Ovary (tissue), 9 donors: Measurements from ENCODE around the gene EEF2K. TPM values are rescaled to one million over a fixed set of nuclear protein-coding genes. Genes with fewer than 3 reads are reported as not detected.
A peak's percentile ranks its signal among the peaks of the same experiment; 100 is the strongest.

Source experiments
- DNase-seq, 5 donors: peaks; one replicate each; pipeline ENCODE4 v3.0.0-alpha.2; 2019 to 2020
- H3K27ac ChIP-seq, 2 donors: fragments of 200-600 bp; one replicate each; pipeline versions ENCODE4 v1.5.1 to v1.8.0; 2019 to 2022
- H3K27me3 ChIP-seq: fragments of 200-600 bp; one replicate; pipeline ENCODE4 v1.8.0; 2022
- H3K36me3 ChIP-seq: fragments of 200-600 bp; sonication (generic); one replicate; pipeline ENCODE4 v1.5.1; 2019
- H3K4me1 ChIP-seq: one replicate; pipeline ENCODE4 v1.8.1; 2013; ENCODE audit warnings: mild to moderate bottlenecking, moderate library complexity; ENCODE audit not compliant: insufficient read depth
- H3K4me3 ChIP-seq: fragments of 200-600 bp; sonication (generic); one replicate; pipeline ENCODE4 v1.5.1; 2017
- H3K9me3 ChIP-seq, 2 donors: fragments of 200-600 bp in 1 of 2; sonication (generic) in 1 of 2; one replicate each; pipeline versions ENCODE4 v1.5.1 to v1.8.1; 2013 to 2019; ENCODE audit warnings: mild to moderate bottlenecking in 1 of 2, moderate library complexity in 1 of 2
- EP300 ChIP-seq: sonication (generic); formaldehyde crosslinking; IDR thresholded peaks from one replicate; pipeline ENCODE4 v1.6.1; 2017; ENCODE audit warnings: antibody characterized with exemption
- POLR2A ChIP-seq: fragments of 450-650 bp; IDR thresholded peaks from one replicate; pipeline ENCODE4 v1.6.1; 2017; ENCODE audit warnings: antibody characterized with exemption, mild to moderate bottlenecking, moderate library complexity
- WGBS, 3 donors: extraction: QIAGEN DNeasy Blood & Tissue Kit in 1 of 3; methylation state at CpG; one replicate each; pipeline versions ENCODE4 v1.1.5 to v1.1.7; 2013 to 2017; 5-methylcytosine and 5-hydroxymethylcytosine counted together
- intact Hi-C, 4 donors: fragments of 100-400 bp; cut with DNase I; formaldehyde crosslinking; loops; one replicate each; pipeline versions ENCODE4 v1.11.0 to v1.15.1; 2022 to 2023
- polyA plus RNA-seq, 2 donors: library from polyadenylated mRNA; stranded (reverse); fragments of 200-250 nt in 1 of 2; fragments of 350-450 nt in 1 of 2; fragmentation: Illumina TruSeq in 1 of 2; extraction: RNeasy Lipid Tissue Mini Kit (QIAGEN cat#74804) in 1 of 2; gene quantifications; one replicate each; pipeline ENCODE4 v1.2.3, GENCODE V29; 2013 to 2014
- total RNA-seq, 7 donors: library from RNA; depleted of rRNA in 2 of 7; stranded (reverse); fragments of >200 nt in 2 of 7; fragmentation: NEBNext Ultra II Directional in 3 of 7; extraction: Animal tissue kit (Norgen Biotek cat#: 25700) in 3 of 7; gene quantifications; one replicate each; pipeline versions ENCODE4 v1.1.0 to v1.2.4, GENCODE V29; 2016 to 2023
- TF ChIP-seq, protein P1 (sequence below), 3 donors: fragments of 450-650 bp in 2 of 3; fragments of 200-600 bp in 1 of 3; IDR thresholded peaks; one replicate each; pipeline versions ENCODE4 v1.5.1 to v1.8.0; 2016 to 2022; ENCODE audit warnings: antibody characterized with exemption in 3 of 3, mild to moderate bottlenecking in 1 of 3
- donor health status: DM: no; HTN: no; CAD: no; lungs with moderate emphysema.
- donor health status: DM: no; HTN: no; CAD: no.
- donor health status: Bipolar disorder and iron deficiency.
- donor health status: DM: yes; HTN: yes; CAD: no.
- donor health status: DM: no; HTN: no; CAD: no.
- donor health status: DM: yes; HTN: yes; CAD: no.

Gene EEF2K
- total and polyA plus RNA-seq, 9 donors: 8.1 to 37.6 (median 26.0) TPM

GRCh38 chr16:22297114-22297870 is 91.2 kb downstream of the EEF2K start, which contains the start of gene POLR3E:
Gene POLR3E (plus strand): TSS chr16:22297409. CDS start chr16:22302969, 5,560 bp downstream.
- TF ChIP-seq, protein P1, sequence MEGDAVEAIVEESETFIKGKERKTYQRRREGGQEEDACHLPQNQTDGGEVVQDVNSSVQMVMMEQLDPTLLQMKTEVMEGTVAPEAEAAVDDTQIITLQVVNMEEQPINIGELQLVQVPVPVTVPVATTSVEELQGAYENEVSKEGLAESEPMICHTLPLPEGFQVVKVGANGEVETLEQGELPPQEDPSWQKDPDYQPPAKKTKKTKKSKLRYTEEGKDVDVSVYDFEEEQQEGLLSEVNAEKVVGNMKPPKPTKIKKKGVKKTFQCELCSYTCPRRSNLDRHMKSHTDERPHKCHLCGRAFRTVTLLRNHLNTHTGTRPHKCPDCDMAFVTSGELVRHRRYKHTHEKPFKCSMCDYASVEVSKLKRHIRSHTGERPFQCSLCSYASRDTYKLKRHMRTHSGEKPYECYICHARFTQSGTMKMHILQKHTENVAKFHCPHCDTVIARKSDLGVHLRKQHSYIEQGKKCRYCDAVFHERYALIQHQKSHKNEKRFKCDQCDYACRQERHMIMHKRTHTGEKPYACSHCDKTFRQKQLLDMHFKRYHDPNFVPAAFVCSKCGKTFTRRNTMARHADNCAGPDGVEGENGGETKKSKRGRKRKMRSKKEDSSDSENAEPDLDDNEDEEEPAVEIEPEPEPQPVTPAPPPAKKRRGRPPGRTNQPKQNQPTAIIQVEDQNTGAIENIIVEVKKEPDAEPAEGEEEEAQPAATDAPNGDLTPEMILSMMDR (IDR thresholded peaks at IDR 0.05): peak; percentile 82 to 99 (median 99)
- no peak for TF ChIP-seq EP300
- TF ChIP-seq POLR2A: peak; percentile 9
- intact Hi-C loops: loop anchor here (2.0 to 10.0 kb wide), 5 partner anchors 90 to 345 kb away; partner anchors contain the start of genes MOSMO (in 3 of the 4), PDZD9 (in 3 of the 4), EEF2K (in 2 of the 4) and UQCRC2 (in 1 of the 4)
- Histone ChIP-seq H3K27ac (peak within 1 kb of the TSS; percentile 75 to 81), H3K4me1 (no peaks in the 10 kb centered on the region), H3K27me3 (no peaks in the 10 kb centered on the region), H3K4me3 (peak within 1 kb of the TSS; percentile 95), H3K36me3 (no peaks in the 10 kb centered on the region), H3K9me3 (no peaks in the 10 kb centered on the region)
- 0 to 1% (median 1%) methylated on average over 55 to 76 of the region's 76 CpGs for WGBS, 3 donors
- DNase-seq: peak; percentile 99 to 100 (median 100)

DNA sequence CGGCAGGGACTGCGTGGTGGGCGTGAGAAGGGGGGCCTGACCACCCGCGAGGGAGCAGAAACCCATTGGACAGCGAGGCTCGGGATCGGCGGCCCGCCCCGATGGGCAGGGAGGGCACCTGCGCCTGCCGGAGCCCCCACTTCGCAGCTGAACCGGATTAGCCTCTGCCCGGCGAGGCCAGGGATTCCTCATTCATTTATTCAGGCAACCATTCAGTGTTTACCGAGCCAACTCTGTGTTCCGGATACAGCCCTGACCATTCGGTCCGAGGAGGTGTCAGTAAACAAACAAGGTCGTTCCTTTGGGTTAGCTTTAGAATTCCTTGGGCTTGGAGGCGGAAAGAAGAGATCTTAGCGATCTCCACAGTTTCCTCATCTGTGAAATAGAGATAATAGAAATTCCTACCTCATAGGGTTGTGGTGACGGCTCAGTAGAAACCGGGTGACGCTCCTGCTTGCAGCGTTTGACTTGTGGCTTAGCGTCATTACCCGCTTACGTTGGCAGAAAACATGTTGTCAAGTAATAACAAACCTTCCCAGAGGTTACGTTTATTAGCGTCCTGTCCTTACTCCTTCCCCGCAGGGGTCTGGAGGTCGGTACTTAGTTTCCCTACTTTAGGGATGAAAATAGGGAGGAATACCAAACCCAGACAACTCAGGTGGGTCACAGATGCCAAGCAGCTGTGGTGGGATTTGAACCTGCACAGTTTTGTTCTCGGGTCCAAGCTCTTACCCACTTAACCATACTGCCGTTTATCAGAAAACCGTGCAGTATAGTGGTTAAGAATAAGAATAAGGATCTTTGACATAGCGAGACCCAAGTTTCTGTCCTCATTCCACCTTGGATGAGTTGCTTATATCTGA is 92.0 kb downstream of the EEF2K start:
- TF ChIP-seq, protein P1 (IDR thresholded peaks at IDR 0.05): no peak
- TF ChIP-seq POLR2A (no peak), EP300 (no peak)
- WGBS, 3 donors: 1% methylated on average over 28 to 39 of the region's 39 CpGs
- peak; percentile 39 to 78 (median 62) for DNase-seq
- Histone ChIP-seq H3K27ac (peak overlapping the region; percentile 75 to 81), H3K36me3 (no peaks in the 10 kb centered on the region), H3K4me1 (no peaks in the 10 kb centered on the region), H3K27me3 (no peaks in the 10 kb centered on the region), H3K9me3 (no peaks in the 10 kb centered on the region), H3K4me3 (peak overlapping the region; percentile 95)
- intact Hi-C loops: loop anchor here (2.0 to 10.0 kb wide), 5 partner anchors 91 to 346 kb away; partner anchors contain the start of genes MOSMO (in 3 of the 4), PDZD9 (in 3 of the 4), EEF2K (in 2 of the 4) and UQCRC2 (in 1 of the 4)

GRCh38 chr16:22299036-22299435 is 93.0 kb downstream of the EEF2K start:
- intact Hi-C loops: loop anchor here in 3 of 4 donors (5.0 to 10.0 kb wide), 4 partner anchors 92 to 347 kb away; partner anchors contain the start of genes MOSMO (in 3 of the 3), PDZD9 (in 3 of the 3), EEF2K (in 1 of the 3) and UQCRC2 (in 1 of the 3)
- H3K27me3 ChIP-seq: no peaks in the 10 kb centered on the region
- no peak overlapping the region for H3K27ac ChIP-seq
- no peak overlapping the region for H3K4me3 ChIP-seq
- no peak for DNase-seq
- TF ChIP-seq, protein P1 (IDR thresholded peaks at IDR 0.05): no peak
- TF ChIP-seq POLR2A: no peak
- no peak for TF ChIP-seq EP300
- H3K4me1 ChIP-seq: no peaks in the 10 kb centered on the region
- WGBS, 3 donors: 88 to 93% (median 89%) methylated on average over 1 of the region's 1 CpG
- no peaks in the 10 kb centered on the region for H3K36me3 ChIP-seq
- no peaks in the 10 kb centered on the region for H3K9me3 ChIP-seq
